Measurements from ENCODE around the gene SLC41A2. TPM values are rescaled to one million over a fixed set of nuclear protein-coding genes. Genes with fewer than 3 reads are reported as not detected.

The SLC41A2 gene
- total and polyA plus RNA-seq, 2 of the 13 experiments (the other 11 are each of a cell fraction or from before 2014, with no cell fraction given): 2.3 to 12.8 TPM

DNA sequence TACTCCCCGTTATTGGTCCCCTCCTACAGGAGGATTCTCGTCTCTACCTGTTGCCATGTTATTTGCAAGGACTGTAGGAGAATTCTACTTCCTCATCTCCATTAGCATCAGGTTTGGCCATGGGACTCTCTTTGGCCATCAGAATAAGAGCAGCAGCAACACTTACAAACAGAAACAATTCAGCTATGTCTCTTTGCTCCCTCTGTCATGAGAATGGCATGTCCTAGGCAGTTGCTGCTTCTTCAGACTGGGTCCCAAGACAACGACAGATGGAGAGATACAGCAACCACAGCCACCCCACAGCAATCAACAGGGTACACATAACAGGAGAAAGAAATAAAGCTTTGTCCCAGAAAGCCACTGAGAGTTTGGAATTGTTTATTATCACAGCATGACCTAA lies 19.7 kb downstream of the SLC41A2 start (continued):
- TF ChIP-seq, protein P1, sequence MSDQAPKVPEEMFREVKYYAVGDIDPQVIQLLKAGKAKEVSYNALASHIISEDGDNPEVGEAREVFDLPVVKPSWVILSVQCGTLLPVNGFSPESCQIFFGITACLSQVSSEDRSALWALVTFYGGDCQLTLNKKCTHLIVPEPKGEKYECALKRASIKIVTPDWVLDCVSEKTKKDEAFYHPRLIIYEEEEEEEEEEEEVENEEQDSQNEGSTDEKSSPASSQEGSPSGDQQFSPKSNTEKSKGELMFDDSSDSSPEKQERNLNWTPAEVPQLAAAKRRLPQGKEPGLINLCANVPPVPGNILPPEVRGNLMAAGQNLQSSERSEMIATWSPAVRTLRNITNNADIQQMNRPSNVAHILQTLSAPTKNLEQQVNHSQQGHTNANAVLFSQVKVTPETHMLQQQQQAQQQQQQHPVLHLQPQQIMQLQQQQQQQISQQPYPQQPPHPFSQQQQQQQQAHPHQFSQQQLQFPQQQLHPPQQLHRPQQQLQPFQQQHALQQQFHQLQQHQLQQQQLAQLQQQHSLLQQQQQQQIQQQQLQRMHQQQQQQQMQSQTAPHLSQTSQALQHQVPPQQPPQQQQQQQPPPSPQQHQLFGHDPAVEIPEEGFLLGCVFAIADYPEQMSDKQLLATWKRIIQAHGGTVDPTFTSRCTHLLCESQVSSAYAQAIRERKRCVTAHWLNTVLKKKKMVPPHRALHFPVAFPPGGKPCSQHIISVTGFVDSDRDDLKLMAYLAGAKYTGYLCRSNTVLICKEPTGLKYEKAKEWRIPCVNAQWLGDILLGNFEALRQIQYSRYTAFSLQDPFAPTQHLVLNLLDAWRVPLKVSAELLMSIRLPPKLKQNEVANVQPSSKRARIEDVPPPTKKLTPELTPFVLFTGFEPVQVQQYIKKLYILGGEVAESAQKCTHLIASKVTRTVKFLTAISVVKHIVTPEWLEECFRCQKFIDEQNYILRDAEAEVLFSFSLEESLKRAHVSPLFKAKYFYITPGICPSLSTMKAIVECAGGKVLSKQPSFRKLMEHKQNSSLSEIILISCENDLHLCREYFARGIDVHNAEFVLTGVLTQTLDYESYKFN (CRISPR knock-in tag; conservative IDR thresholded peaks at IDR 0.05): no peak
- TF ChIP-seq ZC3H13 (CRISPR knock-in tag; IDR thresholded peaks at IDR 0.05): no peak
- TF ChIP-seq STAT5B (CRISPR knock-in tag; IDR thresholded peaks at IDR 0.05): no peak
- TF ChIP-seq, protein P2, sequence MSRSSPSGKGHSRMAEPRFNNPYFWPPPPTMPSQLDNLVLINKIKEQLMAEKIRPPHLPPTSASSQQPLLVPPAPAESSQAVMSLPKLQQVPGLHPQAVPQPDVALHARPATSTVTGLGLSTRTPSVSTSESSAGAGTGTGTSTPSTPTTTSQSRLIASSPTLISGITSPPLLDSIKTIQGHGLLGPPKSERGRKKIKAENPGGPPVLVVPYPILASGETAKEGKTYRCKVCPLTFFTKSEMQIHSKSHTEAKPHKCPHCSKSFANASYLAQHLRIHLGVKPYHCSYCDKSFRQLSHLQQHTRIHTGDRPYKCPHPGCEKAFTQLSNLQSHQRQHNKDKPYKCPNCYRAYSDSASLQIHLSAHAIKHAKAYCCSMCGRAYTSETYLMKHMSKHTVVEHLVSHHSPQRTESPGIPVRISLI (CRISPR knock-in tag; IDR thresholded peaks at IDR 0.05; ENCODE audit: borderline replicate concordance): no peak

GRCh38 chr12:104935886-104936285 lies 22.2 kb downstream of the SLC41A2 start:
- H4K20me1 ChIP-seq (ENCODE audit: insufficient read depth, low read length): no peaks in the 10 kb centered on the region
- H3K9me3 ChIP-seq (ENCODE audit: low read length): no peaks in the 10 kb centered on the region
- no peaks in the 10 kb centered on the region for H3K79me2 ChIP-seq (ENCODE audit: insufficient read depth, low read length)
- H3K27me3 ChIP-seq (ENCODE audit: control insufficient read depth in 1 of 2, insufficient read depth in 2 of 2, low read length in 2 of 2): no peaks in the 10 kb centered on the region
- POLR2A ChIA-PET: no interaction called here
- no peak overlapping the region for H3K4me2 ChIP-seq (ENCODE audit: low read depth, low read length)
- intact Hi-C loops (cut with micrococcal nuclease; ENCODE audit: unreplicated experiment): no loop called here
- H3K27ac ChIP-seq (ENCODE audit: extremely low read length, insufficient read depth, low read length): no peak overlapping the region
- CTCF ChIA-PET (ENCODE audit: low intra/inter-chr PET ratio, low total read pairs): no interaction called here
- ATAC-seq: no peak
- H3K4me3 ChIP-seq (replicated peaks in 1 of 3; ENCODE audit: insufficient read depth in 1 of 3, low read depth in 2 of 3, low read length in 3 of 3): no peak overlapping the region
- no peak for DNase-seq (ENCODE audit: low spot score)
- no TSS peak for BruUV-seq (replicated peaks)
- peaks cover 17% of the 10 kb centered on the region for H3K4me1 ChIP-seq (ENCODE audit: insufficient read depth, low read length)
- no peak overlapping the region for H2AFZ ChIP-seq (ENCODE audit: low read length)
- WGBS (ENCODE audit: low lambda C conversion rate): 89% methylated on average over 2 of the region's 2 CpGs
- no peaks in the 10 kb centered on the region for H3K36me3 ChIP-seq (replicated peaks in 1 of 2; ENCODE audit: control insufficient read depth in 1 of 2, insufficient read depth in 2 of 2, low read length in 2 of 2)
- no peak overlapping the region for H3K9ac ChIP-seq (ENCODE audit: insufficient read depth, low read depth, low read length)
- no peak for FAIRE-seq
- in situ Hi-C loops (cut with HindIII; ENCODE audit: extremely low pct_ligation_motif_present, low pct_unique_long_range_greater_than_20kb): no loop called here
- TF ChIP-seq ZNF749 (CRISPR knock-in tag; IDR thresholded peaks at IDR 0.05; ENCODE audit: borderline replicate concordance) (no peak), MAF1 (CRISPR knock-in tag; IDR thresholded peaks at IDR 0.05; ENCODE audit: borderline replicate concordance) (no peak), KAT7 (CRISPR knock-in tag; IDR thresholded peaks at IDR 0.05; ENCODE audit: borderline replicate concordance) (no peak), ZNF207 (IDR thresholded peaks at IDR 0.05; ENCODE audit: borderline replicate concordance) (no peak), CHCHD3 (CRISPR knock-in tag; IDR thresholded peaks at IDR 0.05) (no peak), DNMT1 (CRISPR knock-in tag; IDR thresholded peaks at IDR 0.05) (no peak), ZFP36L2 (CRISPR knock-in tag; IDR thresholded peaks at IDR 0.05) (no peak), RORA (CRISPR knock-in tag; IDR thresholded peaks at IDR 0.05) (no peak), SRF (IDR thresholded peaks at IDR 0.05; ENCODE audit: low read depth, low read length) (no peak), ZNF326 (CRISPR knock-in tag; IDR thresholded peaks at IDR 0.05; ENCODE audit: borderline replicate concordance) (no peak)
- TF ChIP-seq, protein P3, sequence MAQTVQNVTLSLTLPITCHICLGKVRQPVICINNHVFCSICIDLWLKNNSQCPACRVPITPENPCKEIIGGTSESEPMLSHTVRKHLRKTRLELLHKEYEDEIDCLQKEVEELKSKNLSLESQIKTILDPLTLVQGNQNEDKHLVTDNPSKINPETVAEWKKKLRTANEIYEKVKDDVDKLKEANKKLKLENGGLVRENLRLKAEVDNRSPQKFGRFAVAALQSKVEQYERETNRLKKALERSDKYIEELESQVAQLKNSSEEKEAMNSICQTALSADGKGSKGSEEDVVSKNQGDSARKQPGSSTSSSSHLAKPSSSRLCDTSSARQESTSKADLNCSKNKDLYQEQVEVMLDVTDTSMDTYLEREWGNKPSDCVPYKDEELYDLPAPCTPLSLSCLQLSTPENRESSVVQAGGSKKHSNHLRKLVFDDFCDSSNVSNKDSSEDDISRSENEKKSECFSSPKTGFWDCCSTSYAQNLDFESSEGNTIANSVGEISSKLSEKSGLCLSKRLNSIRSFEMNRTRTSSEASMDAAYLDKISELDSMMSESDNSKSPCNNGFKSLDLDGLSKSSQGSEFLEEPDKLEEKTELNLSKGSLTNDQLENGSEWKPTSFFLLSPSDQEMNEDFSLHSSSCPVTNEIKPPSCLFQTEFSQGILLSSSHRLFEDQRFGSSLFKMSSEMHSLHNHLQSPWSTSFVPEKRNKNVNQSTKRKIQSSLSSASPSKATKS (CRISPR knock-in tag; IDR thresholded peaks at IDR 0.05): no peak
- TF ChIP-seq, protein P4, sequence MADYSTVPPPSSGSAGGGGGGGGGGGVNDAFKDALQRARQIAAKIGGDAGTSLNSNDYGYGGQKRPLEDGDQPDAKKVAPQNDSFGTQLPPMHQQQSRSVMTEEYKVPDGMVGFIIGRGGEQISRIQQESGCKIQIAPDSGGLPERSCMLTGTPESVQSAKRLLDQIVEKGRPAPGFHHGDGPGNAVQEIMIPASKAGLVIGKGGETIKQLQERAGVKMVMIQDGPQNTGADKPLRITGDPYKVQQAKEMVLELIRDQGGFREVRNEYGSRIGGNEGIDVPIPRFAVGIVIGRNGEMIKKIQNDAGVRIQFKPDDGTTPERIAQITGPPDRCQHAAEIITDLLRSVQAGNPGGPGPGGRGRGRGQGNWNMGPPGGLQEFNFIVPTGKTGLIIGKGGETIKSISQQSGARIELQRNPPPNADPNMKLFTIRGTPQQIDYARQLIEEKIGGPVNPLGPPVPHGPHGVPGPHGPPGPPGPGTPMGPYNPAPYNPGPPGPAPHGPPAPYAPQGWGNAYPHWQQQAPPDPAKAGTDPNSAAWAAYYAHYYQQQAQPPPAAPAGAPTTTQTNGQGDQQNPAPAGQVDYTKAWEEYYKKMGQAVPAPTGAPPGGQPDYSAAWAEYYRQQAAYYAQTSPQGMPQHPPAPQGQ (CRISPR knock-in tag; IDR thresholded peaks at IDR 0.05; ENCODE audit: borderline replicate concordance): no peak

Measured in HepG2 (cell line).